GM21447 (cell line): ENCODE results near the gene CUL9.

Source experiments
- ATAC-seq: cut with Tn5 transposase; IDR thresholded peaks from one replicate; pipeline ENCODE4 v1.9.1; 2021; ENCODE audit not compliant: unreplicated experiment

Gene CUL9

GRCh38 chr6:43254138-43254817 is 72.3 kb downstream of the CUL9 start:
- no peak for ATAC-seq

GRCh38 chr6:43254846-43255245 is 72.8 kb downstream of the CUL9 start:
- no peak for ATAC-seq

GRCh38 chr6:43255408-43256054 is 73.5 kb downstream of the CUL9 start:
- no peak for ATAC-seq

GRCh38 chr6:43256670-43257366 is 74.8 kb downstream of the CUL9 start:
- no peak for ATAC-seq

- no peak for ATAC-seq
These were observed 75.6 kb downstream of the CUL9 start for GRCh38 chr6:43257367-43258145.

- no peak for ATAC-seq
These were observed 76.2 kb downstream of the CUL9 start for GRCh38 chr6:43258180-43258579.

- no peak for ATAC-seq
These were observed 77.1 kb downstream of the CUL9 start for GRCh38 chr6:43258807-43259686.

GRCh38 chr6:43260791-43261190 is 78.8 kb downstream of the CUL9 start:
- no peak for ATAC-seq

GRCh38 chr6:43261198-43261597 is 79.2 kb downstream of the CUL9 start:
- no peak for ATAC-seq

- ATAC-seq: no peak
These were observed 80.2 kb downstream of the CUL9 start for GRCh38 chr6:43262000-43262779.

- no peak for ATAC-seq
These were observed 80.9 kb downstream of the CUL9 start for GRCh38 chr6:43262780-43263313.

GRCh38 chr6:43263314-43264178 is 81.5 kb downstream of the CUL9 start:
- peak; percentile 88 for ATAC-seq

- no peak for ATAC-seq
These were observed 82.7 kb downstream of the CUL9 start for GRCh38 chr6:43264599-43265145.

GRCh38 chr6:43265564-43265963 is 83.6 kb downstream of the CUL9 start:
- no peak for ATAC-seq

GRCh38 chr6:43267619-43268354 is 85.8 kb downstream of the CUL9 start:
- no peak for ATAC-seq

- no peak for ATAC-seq
These were observed 86.3 kb downstream of the CUL9 start for GRCh38 chr6:43268355-43268700.

- no peak for ATAC-seq
These were observed 86.8 kb downstream of the CUL9 start for GRCh38 chr6:43268782-43269272.
